ENCODE measurements around the gene EI24. TPM values are rescaled to one million over a fixed set of nuclear protein-coding genes. Genes with fewer than 3 reads are reported as not detected.

EI24 gene
- total RNA-seq, 4 donors from 2014 or later = 88.9 to 140 (median 127) TPM

DNA sequence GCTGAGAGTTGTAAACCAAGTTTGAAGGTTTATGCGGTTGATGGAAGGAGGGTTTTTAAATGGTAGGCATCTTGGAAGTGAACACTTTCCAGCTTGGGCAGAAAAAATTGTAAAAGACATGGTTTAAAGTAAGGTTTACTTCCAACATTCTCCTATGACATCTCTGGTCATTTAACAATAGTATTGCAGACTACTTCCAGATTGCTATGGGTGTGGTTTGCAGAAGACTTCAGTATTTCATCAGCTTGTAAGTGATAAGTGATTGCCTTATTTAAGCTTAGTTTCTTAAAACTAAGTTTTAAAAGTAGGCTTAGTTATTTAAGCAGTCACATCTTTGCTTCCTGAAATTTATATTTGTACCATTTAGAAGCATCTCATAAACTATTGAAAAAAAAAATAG lies 16.2 kb downstream of the EI24 start:
- ATAC-seq = no peak
- TF ChIP-seq POLR2A (IDR thresholded peaks at IDR 0.05) = no peak
- no peak for TF ChIP-seq CTCF (IDR thresholded peaks at IDR 0.05 in 4 of 5, conservative IDR thresholded peaks at IDR 0.05 in 1 of 5)
- Histone ChIP-seq H3K9me3 (no peaks in the 10 kb centered on the region), H3K4me1 (no peaks in the 10 kb centered on the region), H3K27ac (no peak overlapping the region), H3K4me3 (no peak overlapping the region), H3K27me3 (no peaks in the 10 kb centered on the region), H3K36me3 (peaks cover 6 to 45% of the 10 kb centered on the region in 2 donors)
- DNase-seq = no peak
- intact Hi-C loops (cut with DNase I; ENCODE audit: low total_unique reads) = no loop called here
- in situ Hi-C loops (cut with MboI; ENCODE audit: low sequenced_read_pairs in 4 of 4) = loop anchor here in 1 of 4 donors (25.0 kb wide), 1 partner anchor 627 kb away; the partner anchor contains the start of genes FAM118B and RPUSD4

- no peak overlapping the region for H3K27ac ChIP-seq
- in situ Hi-C loops (cut with MboI; ENCODE audit: low sequenced_read_pairs in 4 of 4) (loop anchor here in 1 of 4 donors (25.0 kb wide), 1 partner anchor 626 kb away; the partner anchor contains the start of genes FAM118B and RPUSD4), intact Hi-C loops (cut with DNase I; ENCODE audit: low total_unique reads) (no loop called here)
- no peaks in the 10 kb centered on the region for H3K27me3 ChIP-seq
- DNase-seq (no peak), ATAC-seq (no peak)
- TF ChIP-seq CTCF (IDR thresholded peaks at IDR 0.05 in 4 of 5, conservative IDR thresholded peaks at IDR 0.05 in 1 of 5) (no peak), POLR2A (IDR thresholded peaks at IDR 0.05) (no peak)
- peaks cover 2 to 34% of the 10 kb centered on the region in 2 donors for H3K36me3 ChIP-seq
- H3K4me3 ChIP-seq = no peak overlapping the region
- peaks cover 5% of the 10 kb centered on the region in 2 donors for H3K4me1 ChIP-seq
- no peaks in the 10 kb centered on the region for H3K9me3 ChIP-seq
Measured at GRCh38 chr11:125586623-125587022, 17.3 kb downstream of the EI24 start.

DNA sequence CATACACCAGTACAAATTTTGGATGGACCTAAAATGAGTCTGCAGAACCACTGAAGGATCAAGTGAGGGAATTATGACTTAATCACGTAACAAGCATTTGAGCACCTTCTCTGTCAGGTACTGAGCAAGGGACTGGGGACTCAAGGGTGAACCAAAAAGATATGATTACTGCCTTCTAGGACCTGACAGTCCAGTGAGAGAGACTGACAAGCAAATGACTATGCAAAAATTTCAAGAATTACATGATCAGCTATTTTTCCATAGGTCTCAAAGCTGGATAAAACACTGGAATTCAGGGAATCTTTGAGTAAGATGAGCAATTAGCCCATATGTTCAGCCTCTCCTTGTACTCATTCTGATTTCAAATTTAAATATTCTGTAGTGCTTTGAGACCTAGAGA lies 18.2 kb downstream of the EI24 start:
- no peaks in the 10 kb centered on the region for H3K27me3 ChIP-seq
- in situ Hi-C loops (cut with MboI; ENCODE audit: low sequenced_read_pairs in 4 of 4) (loop anchor here in 1 of 4 donors (25.0 kb wide), 1 partner anchor 625 kb away; the partner anchor contains the start of genes FAM118B and RPUSD4), intact Hi-C loops (cut with DNase I; ENCODE audit: low total_unique reads) (no loop called here)
- peaks cover 5 to 6% of the 10 kb centered on the region in 2 donors for H3K4me1 ChIP-seq
- no peaks in the 10 kb centered on the region for H3K9me3 ChIP-seq
- peaks cover 2 to 26% of the 10 kb centered on the region in 2 donors for H3K36me3 ChIP-seq
- H3K27ac ChIP-seq = no peak overlapping the region
- TF ChIP-seq POLR2A (IDR thresholded peaks at IDR 0.05) = no peak
- TF ChIP-seq CTCF (IDR thresholded peaks at IDR 0.05 in 4 of 5, conservative IDR thresholded peaks at IDR 0.05 in 1 of 5) = no peak
- DNase-seq (no peak), ATAC-seq (no peak)
- no peak overlapping the region for H3K4me3 ChIP-seq

DNA sequence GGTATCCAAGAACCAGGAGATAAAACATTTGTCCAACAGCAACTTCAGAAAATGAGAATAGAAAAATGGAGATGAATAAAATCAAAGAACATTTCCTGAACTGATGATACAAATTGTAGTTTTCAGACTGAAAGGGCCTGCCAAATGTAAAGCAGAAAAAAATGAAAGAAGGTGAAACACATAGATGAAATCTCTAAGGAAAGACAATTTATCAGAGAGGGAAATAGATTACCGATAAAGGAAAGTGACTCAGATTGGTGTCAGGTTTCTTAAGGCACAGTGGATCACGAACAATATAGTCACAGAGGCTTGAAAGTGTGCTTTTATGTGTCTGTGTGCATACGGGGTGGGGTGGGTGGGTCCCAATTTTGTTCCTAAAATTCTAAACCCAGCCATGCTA lies 19.2 kb downstream of the EI24 start:
- Histone ChIP-seq H3K27ac (no peak overlapping the region), H3K27me3 (no peaks in the 10 kb centered on the region), H3K4me1 (peaks cover 8 to 9% of the 10 kb centered on the region in 2 donors), H3K9me3 (no peaks in the 10 kb centered on the region), H3K4me3 (no peak overlapping the region), H3K36me3 (peaks cover 0 to 15% of the 10 kb centered on the region in 2 donors)
- intact Hi-C loops (cut with DNase I; ENCODE audit: low total_unique reads) = no loop called here
- TF ChIP-seq POLR2A (IDR thresholded peaks at IDR 0.05) = no peak
- no peak for TF ChIP-seq CTCF (IDR thresholded peaks at IDR 0.05 in 4 of 5, conservative IDR thresholded peaks at IDR 0.05 in 1 of 5)
- DNase-seq (no peak), ATAC-seq (no peak)
- in situ Hi-C loops (cut with MboI; ENCODE audit: low sequenced_read_pairs in 4 of 4) = loop anchor here in 1 of 4 donors (25.0 kb wide), 1 partner anchor 624 kb away; the partner anchor contains the start of genes FAM118B and RPUSD4
